Neuronal stem cell (in vitro differentiated cells): Measurements from ENCODE around the gene CD63.

Experiments used
- DNase-seq: peaks from one replicate; pipeline ENCODE4 v3.0.0-alpha.2; 2013; ENCODE audit warnings: low spot score
- H2AFZ ChIP-seq: one replicate; pipeline ENCODE4 v1.6.1; 2013; ENCODE audit warnings: mild to moderate bottlenecking, low read length, inconsistent platforms
- H2AK5ac ChIP-seq: 2 replicates; pipeline ENCODE4 v1.6.1; 2013; ENCODE audit warnings: low read depth, mild to moderate bottlenecking, inconsistent platforms, low read length, moderate library complexity, mixed read lengths
- H2BK120ac ChIP-seq: 2 replicates; pipeline ENCODE4 v1.6.1; 2013; ENCODE audit warnings: low read depth, mild to moderate bottlenecking, inconsistent platforms, low read length, moderate library complexity, mixed read lengths
- H2BK12ac ChIP-seq: one replicate; pipeline ENCODE4 v1.6.1; 2013; ENCODE audit warnings: low read length, inconsistent platforms
- H2BK15ac ChIP-seq: 2 replicates; pipeline ENCODE4 v1.6.1; 2013; ENCODE audit warnings: mild to moderate bottlenecking, low read length, inconsistent platforms, mixed read lengths
- H2BK5ac ChIP-seq: one replicate; pipeline ENCODE4 v1.6.1; 2013; ENCODE audit warnings: inconsistent platforms, mild to moderate bottlenecking, low read length, moderate library complexity
- H3K14ac ChIP-seq: one replicate; pipeline ENCODE4 v1.6.1; 2013; ENCODE audit warnings: low read length, inconsistent platforms
- H3K18ac ChIP-seq: 2 replicates; pipeline ENCODE4 v1.6.1; 2013; ENCODE audit warnings: low read length, inconsistent platforms
- H3K23ac ChIP-seq: 2 replicates; pipeline ENCODE4 v1.6.1; 2013; ENCODE audit warnings: low read depth, mild to moderate bottlenecking, mixed read lengths, low read length, inconsistent platforms; ENCODE audit not compliant: poor library complexity
- H3K27ac ChIP-seq: replicated peaks from 3 replicates; pipeline ENCODE4 v1.5.1; 2013; ENCODE audit warnings: low read length, inconsistent platforms
- H3K27me3 ChIP-seq, 3 experiments: 2 replicates each; pipeline ENCODE4 v1.6.1; 2013; ENCODE audit warnings: low read length in 3 of 3, mild to moderate bottlenecking in 2 of 3, inconsistent platforms in 1 of 3, low read depth in 1 of 3, mixed read lengths in 1 of 3, moderate library complexity in 1 of 3; ENCODE audit not compliant: control insufficient read depth in 3 of 3, insufficient read depth in 3 of 3
- H3K36me3 ChIP-seq, 2 donors: replicated peaks in 1 of 2; 2 replicates each; pipeline ENCODE4 v1.6.1; 2013; ENCODE audit warnings: low read length in 2 of 2; ENCODE audit not compliant: control insufficient read depth in 2 of 2, insufficient read depth in 2 of 2
- H3K4ac ChIP-seq: 2 replicates; pipeline ENCODE4 v1.6.1; 2013; ENCODE audit warnings: inconsistent platforms, mild to moderate bottlenecking, low read length, moderate library complexity
- H3K4me1 ChIP-seq, 2 donors: 1 replicate in 1 of 2; 2 replicates in 1 of 2; pipeline ENCODE4 v1.6.1; 2013; ENCODE audit warnings: low read length in 2 of 2, low read depth in 1 of 2; ENCODE audit not compliant: control insufficient read depth in 2 of 2, insufficient read depth in 1 of 2
- H3K4me2 ChIP-seq: one replicate; pipeline ENCODE4 v1.6.1; 2013; ENCODE audit warnings: mild to moderate bottlenecking, low read length, inconsistent platforms; ENCODE audit not compliant: insufficient read depth, poor library complexity, severe bottlenecking
- H3K4me3 ChIP-seq, 2 donors: 2 replicates each; pipeline ENCODE4 v1.5.1; 2013; ENCODE audit warnings: low read length in 2 of 2, mild to moderate bottlenecking in 2 of 2, inconsistent platforms in 1 of 2, moderate library complexity in 1 of 2
- H3K79me1 ChIP-seq: one replicate; pipeline ENCODE4 v1.6.1; 2013; ENCODE audit warnings: low read depth, mild to moderate bottlenecking, inconsistent platforms, low read length, moderate library complexity
- H3K9ac ChIP-seq: one replicate; pipeline ENCODE4 v1.6.1; 2013; ENCODE audit warnings: mild to moderate bottlenecking, low read depth, low read length, inconsistent platforms; ENCODE audit not compliant: poor library complexity
- H3K9me3 ChIP-seq, 2 donors: replicated peaks in 1 of 2; 2 replicates each; pipeline versions ENCODE3 to v1.6.1; 2013; ENCODE audit warnings: low read length in 2 of 2, mild to moderate bottlenecking in 2 of 2, inconsistent platforms in 1 of 2, low read depth in 1 of 2, mixed read lengths in 1 of 2, moderate library complexity in 1 of 2; ENCODE audit not compliant: control insufficient read depth in 2 of 2, insufficient read depth in 1 of 2
- H4K8ac ChIP-seq: one replicate; pipeline ENCODE4 v1.6.1; 2013; ENCODE audit warnings: low read depth, mild to moderate bottlenecking, inconsistent platforms, low read length, moderate library complexity
- H4K91ac ChIP-seq: one replicate; pipeline ENCODE4 v1.6.1; 2013; ENCODE audit warnings: low read length, low read depth, mild to moderate bottlenecking, inconsistent platforms; ENCODE audit not compliant: poor library complexity
- WGBS, 2 donors: extraction: QIAGEN DNeasy Blood & Tissue Kit; methylation state at CpG; one replicate each; pipeline ENCODE4 v1.1.7; 2013; ENCODE audit warnings: missing lambda C conversion rate in 2 of 2, mixed read lengths in 1 of 2; ENCODE audit not compliant: insufficient read length in 2 of 2, insufficient replicate concordance in 1 of 2; ENCODE audit errors: extremely low coverage in 2 of 2; 5-methylcytosine and 5-hydroxymethylcytosine counted together

CD63 gene

GRCh38 chr12:55703288-55703687 is 25.5 kb downstream of the CD63 start:
- Histone ChIP-seq H2BK5ac (no peak overlapping the region), H3K9ac (no peak overlapping the region), H3K4ac (no peak overlapping the region), H4K91ac (no peak overlapping the region), H3K79me1 (peaks cover 5% of the 10 kb centered on the region), H3K4me2 (no peak overlapping the region), H2BK12ac (no peak overlapping the region), H3K4me3 (no peak overlapping the region), H3K23ac (no peak overlapping the region), H3K4me1 (peaks cover 11 to 20% of the 10 kb centered on the region in 2 donors), H3K27me3 (peaks cover 0 to 10% (median 0%) of the 10 kb centered on the region in 3 experiments), H3K14ac (no peak overlapping the region), H2BK120ac (no peak overlapping the region), H3K18ac (no peak overlapping the region), H2AK5ac (no peak overlapping the region), H2AFZ (no peak overlapping the region), H4K8ac (no peak overlapping the region), H3K36me3 (peaks cover 0 to 16% of the 10 kb centered on the region in 2 donors), H2BK15ac (no peak overlapping the region), H3K27ac (no peak overlapping the region), H3K9me3 (no peaks in the 10 kb centered on the region)
- DNase-seq = no peak
- WGBS, 2 donors = no CpG with 5 or more reads among the region's 2 CpGs

GRCh38 chr12:55702861-55703260 is 25.9 kb downstream of the CD63 start:
- H3K4me2 ChIP-seq = no peak overlapping the region
- H3K79me1 ChIP-seq = peaks cover 5% of the 10 kb centered on the region
- H3K18ac ChIP-seq = no peak overlapping the region

GRCh38 chr12:55700255-55701018 is 28.4 kb downstream of the CD63 start:
- Histone ChIP-seq H2BK5ac (no peak overlapping the region), H3K27ac (no peak overlapping the region), H3K4me2 (no peak overlapping the region), H3K36me3 (peaks cover 8 to 24% of the 10 kb centered on the region in 2 donors), H3K23ac (peak overlapping the region; percentile 34), H2BK120ac (no peak overlapping the region), H3K4ac (no peak overlapping the region), H2AFZ (no peak overlapping the region), H2BK12ac (no peak overlapping the region), H3K18ac (no peak overlapping the region), H3K9ac (peak overlapping the region; percentile 27), H2BK15ac (no peak overlapping the region), H3K4me3 (no peak overlapping the region), H3K27me3 (no peaks in the 10 kb centered on the region), H4K91ac (no peak overlapping the region), H2AK5ac (peak overlapping the region; percentile 5), H4K8ac (peak overlapping the region; percentile 84), H3K14ac (no peak overlapping the region), H3K4me1 (peaks cover 6% of the 10 kb centered on the region in 2 donors), H3K9me3 (no peaks in the 10 kb centered on the region), H3K79me1 (peaks cover 5% of the 10 kb centered on the region)
- no CpG with 5 or more reads among the region's 21 CpGs for WGBS, 2 donors
- no peak for DNase-seq

More at GRCh38 chr12:55702861-55703260, 25.9 kb downstream of the CD63 start:
- H3K9me3 ChIP-seq = no peaks in the 10 kb centered on the region
- H2AK5ac ChIP-seq = no peak overlapping the region
- H3K4ac ChIP-seq = no peak overlapping the region
- H3K9ac ChIP-seq = no peak overlapping the region
- H2BK12ac ChIP-seq = no peak overlapping the region
- H3K27ac ChIP-seq = no peak overlapping the region
- no peak overlapping the region for H2AFZ ChIP-seq
- H2BK5ac ChIP-seq = no peak overlapping the region
- no peak overlapping the region for H3K23ac ChIP-seq
- no peak overlapping the region for H4K8ac ChIP-seq
- H4K91ac ChIP-seq = no peak overlapping the region
- no CpG with 5 or more reads among the region's 8 CpGs for WGBS, 2 donors
- H2BK15ac ChIP-seq = no peak overlapping the region
- no peak for DNase-seq
- no peak overlapping the region for H2BK120ac ChIP-seq
- H3K4me3 ChIP-seq = no peak overlapping the region
- peaks cover 11 to 19% of the 10 kb centered on the region in 2 donors for H3K4me1 ChIP-seq
- H3K27me3 ChIP-seq = peaks cover 0 to 10% (median 0%) of the 10 kb centered on the region in 3 experiments
- H3K14ac ChIP-seq = no peak overlapping the region
- peaks cover 0 to 16% of the 10 kb centered on the region in 2 donors for H3K36me3 ChIP-seq

GRCh38 chr12:55699471-55700055 is 29.2 kb downstream of the CD63 start:
- no peak for DNase-seq
- Histone ChIP-seq H2AK5ac (no peak overlapping the region), H3K27me3 (no peaks in the 10 kb centered on the region), H3K4ac (no peak overlapping the region), H3K23ac (no peak overlapping the region), H2BK12ac (no peak overlapping the region), H3K4me3 (no peak overlapping the region), H3K36me3 (peaks cover 14 to 30% of the 10 kb centered on the region in 2 donors), H2AFZ (no peak overlapping the region), H4K8ac (no peak overlapping the region), H3K4me2 (no peak overlapping the region), H2BK5ac (no peak overlapping the region), H2BK120ac (no peak overlapping the region), H3K4me1 (peaks cover 0 to 1% of the 10 kb centered on the region in 2 donors), H2BK15ac (no peak overlapping the region), H3K18ac (no peak overlapping the region), H3K27ac (no peak overlapping the region), H3K9me3 (no peaks in the 10 kb centered on the region), H4K91ac (no peak overlapping the region), H3K14ac (no peak overlapping the region), H3K9ac (no peak overlapping the region), H3K79me1 (peaks cover 3% of the 10 kb centered on the region)
- WGBS, 2 donors = no CpG with 5 or more reads among the region's 5 CpGs
